Stimulated activated naive CD8-positive, alpha-beta T cell treated with anti-CD3 and anti-CD28 coated beads, Interleukin-15, Interleukin-2, amounts not matched to agents 100 U/mL and 50 U/mL, for 24 hours (primary cell): ENCODE measurements around the gene GPC5.

ENCODE experiments used
- ATAC-seq: fragments of 150-1000 bp; cut with Tn5 transposase; one replicate; pipeline ENCODE4 v1.10.0; 2021
- DNase-seq: peaks from one replicate; pipeline ENCODE4 v3.0.0; 2021

The GPC5 gene

GRCh38 chr13:91464336-91464735 is 65.9 kb downstream of the GPC5 start:
- no peak for ATAC-seq
- DNase-seq: no peak

DNA sequence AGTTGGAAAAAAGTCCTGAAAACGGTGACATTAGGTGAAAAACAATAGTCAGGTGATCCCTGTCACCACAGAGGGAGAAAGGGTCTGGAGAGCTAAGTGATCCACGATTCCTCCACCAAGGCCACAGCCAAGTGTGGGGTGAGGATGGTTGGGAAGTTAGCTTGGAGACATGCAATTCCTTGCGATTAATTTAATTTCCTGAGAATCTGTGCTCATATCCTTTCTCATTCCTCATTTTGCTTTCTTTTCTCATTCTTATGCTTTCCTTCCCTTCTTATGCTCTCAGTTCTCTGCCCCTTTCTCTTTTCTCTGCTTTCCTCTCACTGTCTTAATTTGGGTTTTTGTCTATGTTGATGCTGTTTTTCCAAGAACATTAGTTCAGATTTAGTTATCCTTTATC is 68.8 kb downstream of the GPC5 start:
- no peak for ATAC-seq
- DNase-seq: no peak

DNA sequence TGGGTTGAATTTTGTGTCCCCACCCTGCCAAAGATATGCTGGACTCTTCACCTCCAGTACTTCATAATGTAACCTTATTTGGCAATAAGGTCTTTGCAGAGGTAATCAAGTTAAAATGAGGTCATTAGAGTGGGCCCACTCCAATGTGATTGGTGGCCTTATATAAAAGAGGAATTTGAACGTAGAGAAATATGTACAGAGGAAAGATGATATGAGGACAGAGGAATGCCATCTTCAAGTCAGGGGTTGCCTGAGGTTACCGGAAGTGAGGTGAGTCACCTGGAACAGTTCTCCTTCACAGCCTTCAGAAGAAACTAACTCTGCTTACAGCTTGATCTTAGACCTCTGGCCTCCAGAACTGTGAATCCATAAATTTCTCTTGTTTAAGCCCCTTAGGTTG is 69.9 kb downstream of the GPC5 start:
- DNase-seq (no peak), ATAC-seq (no peak)

- no peak for ATAC-seq
Measured at GRCh38 chr13:91470084-91470621, 71.7 kb downstream of the GPC5 start.

GRCh38 chr13:91470681-91471080 is 72.3 kb downstream of the GPC5 start:
- DNase-seq: no peak
- no peak for ATAC-seq

More at GRCh38 chr13:91470084-91470621, 71.7 kb downstream of the GPC5 start:
- DNase-seq: no peak

- ATAC-seq: no peak
- DNase-seq: no peak
Measured at GRCh38 chr13:91482427-91482826, 84.0 kb downstream of the GPC5 start.

- no peak for DNase-seq
- no peak for ATAC-seq
Measured at GRCh38 chr13:91491980-91492379, 93.6 kb downstream of the GPC5 start.

DNA sequence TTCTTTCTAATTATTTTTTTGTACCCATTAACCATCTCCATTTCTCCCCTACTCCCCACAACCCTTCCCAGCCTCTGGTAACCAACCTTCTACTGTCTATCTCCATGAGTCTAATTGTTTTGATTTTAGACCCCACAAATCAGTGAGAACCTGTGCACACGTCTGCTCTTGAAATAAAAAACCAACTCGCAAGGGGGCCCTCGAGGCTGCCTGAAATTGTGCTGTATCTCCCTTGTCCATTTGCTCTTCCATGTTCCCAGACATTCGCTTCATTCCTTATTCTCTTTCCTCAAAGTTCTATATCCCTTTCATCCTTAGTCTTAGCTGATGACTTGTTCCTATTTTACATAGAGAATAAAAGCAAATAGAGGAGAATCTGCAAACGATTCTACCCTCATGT is 95.0 kb downstream of the GPC5 start:
- ATAC-seq: no peak

DNA sequence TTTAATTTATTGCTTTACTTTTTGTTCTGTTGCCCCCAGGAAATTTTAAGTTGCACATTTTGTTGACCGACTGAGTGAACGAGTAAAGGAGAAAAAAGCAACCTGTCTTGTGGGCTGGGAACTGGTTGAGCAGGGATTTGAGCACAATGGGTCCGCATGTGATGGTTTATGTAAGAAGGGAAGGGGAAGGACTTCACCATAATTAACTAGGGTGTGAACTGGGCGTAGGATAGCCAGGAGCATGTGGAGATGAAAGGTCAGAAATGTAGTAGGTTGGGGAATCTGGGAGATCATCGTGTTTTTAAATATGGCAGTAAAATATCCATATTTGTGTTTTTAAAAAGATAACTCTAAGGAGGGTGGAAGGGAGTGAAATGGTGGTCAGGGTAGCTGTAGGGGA is 99.9 kb downstream of the GPC5 start:
- ATAC-seq (no peak), DNase-seq (no peak)

More for the DNA sequence above, 95.0 kb downstream of the GPC5 start:
- no peak for DNase-seq

GRCh38 chr13:91504216-91504615 is 105.8 kb downstream of the GPC5 start:
- no peak for DNase-seq
- no peak for ATAC-seq

DNA sequence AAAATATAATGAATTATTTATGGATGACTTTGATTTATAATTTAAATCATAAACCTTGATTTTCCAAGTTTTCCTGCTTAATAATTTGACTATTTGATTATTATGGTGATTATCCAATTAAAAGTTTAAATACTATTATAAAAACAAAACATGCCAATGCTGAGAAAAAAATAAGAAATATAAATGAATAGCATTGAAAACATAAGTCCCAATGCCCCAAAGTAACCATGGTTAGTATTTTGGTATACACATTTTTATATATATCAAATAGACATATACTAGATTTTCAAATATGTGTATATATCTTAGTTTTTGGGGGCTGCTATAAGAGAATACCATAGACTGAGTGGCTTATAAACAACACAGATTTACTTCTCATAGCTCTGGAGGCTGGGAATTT is 108.3 kb downstream of the GPC5 start:
- no peak for DNase-seq
- ATAC-seq: no peak

DNA sequence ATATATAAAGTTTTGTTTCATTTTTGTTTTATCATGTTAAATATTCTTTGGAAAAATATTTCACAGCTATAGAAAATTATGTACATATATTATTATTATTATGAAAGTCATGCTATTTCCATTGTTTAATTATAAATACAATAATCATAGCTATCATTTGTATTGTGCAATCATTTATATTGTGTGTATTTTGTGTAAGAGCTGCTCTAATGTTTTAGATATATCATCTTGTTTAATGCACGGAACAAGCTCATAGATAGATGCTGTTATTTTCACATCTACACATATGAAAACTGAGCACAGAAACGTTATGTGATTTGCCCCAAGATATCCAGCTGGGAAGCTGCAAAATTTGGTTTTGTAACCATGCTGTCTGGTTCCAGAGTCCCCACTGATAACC is 111.6 kb downstream of the GPC5 start:
- ATAC-seq (no peak), DNase-seq (no peak)

DNA sequence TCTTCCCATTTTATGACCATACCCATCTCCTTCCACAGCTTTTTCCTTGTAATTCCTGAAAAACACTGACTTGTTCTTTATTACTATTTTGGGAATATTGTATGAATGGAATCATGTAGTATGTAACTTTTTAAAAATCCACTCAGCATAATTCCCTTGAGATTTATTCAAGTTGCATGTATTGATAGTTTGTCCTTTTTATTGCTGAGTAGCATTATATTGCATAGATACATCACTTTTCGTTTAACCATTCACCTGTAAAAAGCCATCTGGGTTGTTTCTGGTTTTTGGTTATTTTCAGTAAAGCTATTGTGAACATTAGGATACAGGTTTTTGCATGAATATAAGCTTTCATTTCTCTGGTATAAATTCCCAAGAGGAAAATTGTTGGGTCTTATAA is 115.4 kb downstream of the GPC5 start:
- ATAC-seq: no peak

DNA sequence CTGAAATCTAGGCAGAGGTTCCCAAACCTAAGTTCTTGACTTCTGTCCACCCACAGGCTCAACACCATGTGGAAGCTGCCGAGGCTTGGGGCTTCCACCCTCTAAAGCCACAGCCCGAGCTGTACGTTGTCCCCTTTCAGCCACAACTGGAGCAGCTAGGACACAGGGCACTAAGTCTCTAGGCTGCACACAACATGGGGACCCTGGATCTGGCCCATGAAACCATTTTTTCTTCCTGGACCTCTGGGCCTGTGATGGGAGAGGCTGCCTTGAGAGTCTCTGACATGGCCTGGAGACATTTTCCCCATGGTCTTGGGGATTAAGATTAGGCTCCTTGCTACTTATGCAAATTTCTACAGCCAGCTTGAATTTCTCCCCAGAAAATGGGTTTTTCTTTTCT is 118.4 kb downstream of the GPC5 start:
- DNase-seq (no peak), ATAC-seq (no peak)

More for the DNA sequence above, 115.4 kb downstream of the GPC5 start:
- DNase-seq: no peak

DNA sequence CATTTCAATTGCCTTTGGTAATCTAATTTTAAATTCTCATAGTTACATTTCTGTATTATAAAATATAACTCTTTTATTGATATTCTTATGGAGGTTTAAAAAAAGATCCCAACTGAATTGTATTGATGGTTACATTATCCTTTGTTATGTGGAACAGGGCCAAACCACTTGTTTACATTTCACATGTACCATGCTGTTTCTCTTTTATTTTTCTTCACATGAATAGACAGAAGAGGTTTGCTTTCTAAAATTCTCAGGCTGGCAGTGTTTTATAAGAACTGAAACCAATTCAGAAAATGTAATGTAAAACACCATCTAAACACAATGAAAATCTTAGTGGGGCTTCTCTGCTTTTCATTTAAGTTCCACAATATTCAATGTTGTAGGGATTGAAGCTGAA is 122.5 kb downstream of the GPC5 start:
- no peak for DNase-seq

DNA sequence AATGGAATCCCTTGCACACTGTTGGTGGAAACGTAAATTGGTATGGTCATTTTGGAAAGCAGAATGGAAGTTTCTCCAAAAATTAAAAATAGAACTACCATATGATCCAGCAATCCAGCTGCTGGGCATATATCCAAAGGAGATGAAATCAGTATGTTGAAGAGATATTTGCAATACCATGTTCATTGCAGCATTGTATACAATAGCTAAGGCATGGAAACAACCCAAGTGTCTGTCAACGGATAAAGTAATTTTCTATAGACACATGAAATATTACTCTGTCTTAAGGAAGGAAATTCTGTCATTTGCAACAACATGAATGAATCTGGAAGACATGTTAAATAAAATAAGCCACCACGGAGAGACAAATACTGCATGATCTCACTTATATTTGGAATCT is 124.7 kb downstream of the GPC5 start:
- ATAC-seq (no peak), DNase-seq (no peak)

More for the DNA sequence above, 122.5 kb downstream of the GPC5 start:
- ATAC-seq: no peak

DNA sequence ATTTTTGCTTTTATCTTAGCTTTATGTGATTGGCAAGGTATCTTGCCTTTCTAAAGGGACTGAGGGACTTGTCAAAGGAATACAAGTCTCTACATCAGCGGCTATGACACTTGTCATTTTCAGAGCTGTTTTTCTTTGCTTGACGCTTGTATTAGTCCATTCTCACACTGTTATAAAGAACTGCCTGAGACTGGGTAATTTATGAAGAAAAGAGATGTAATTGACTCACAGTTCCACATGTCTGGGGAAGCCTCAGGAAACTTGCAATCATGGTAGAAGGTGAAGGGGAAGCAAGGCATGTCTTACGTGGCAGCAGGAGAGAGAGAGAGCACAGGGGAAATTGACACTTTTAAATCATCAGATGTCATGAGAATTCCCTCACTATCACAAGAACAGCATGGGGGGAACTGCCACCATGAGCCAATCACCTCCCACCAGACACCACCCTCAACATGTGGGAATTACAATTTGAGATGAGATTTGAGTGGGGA is 128.2 kb downstream of the GPC5 start:
- no peak for DNase-seq
- ATAC-seq: no peak

GRCh38 chr13:91529739-91530482 is 131.5 kb downstream of the GPC5 start:
- no peak for ATAC-seq

GRCh38 chr13:91531646-91532045 is 133.2 kb downstream of the GPC5 start:
- ATAC-seq: no peak
- no peak for DNase-seq

More at GRCh38 chr13:91529739-91530482, 131.5 kb downstream of the GPC5 start:
- DNase-seq: no peak

DNA sequence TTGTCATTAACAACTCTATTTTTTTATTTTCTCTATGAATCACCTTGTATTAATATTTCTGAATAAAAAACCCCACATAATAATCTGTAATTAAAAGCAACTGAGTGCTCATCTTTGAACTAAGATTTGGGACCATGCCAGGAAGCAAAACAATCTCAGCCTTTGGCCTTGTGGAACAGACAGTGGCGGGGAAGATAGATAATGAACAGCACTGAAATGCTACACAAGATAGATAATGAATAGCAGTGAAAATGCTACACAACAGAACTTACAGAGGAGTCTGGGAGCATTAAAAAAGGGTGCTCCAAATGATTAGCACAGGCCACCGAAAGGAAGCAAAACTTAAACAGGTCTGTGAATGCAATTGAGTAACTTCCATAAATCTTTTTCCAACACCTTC is 134.9 kb downstream of the GPC5 start:
- DNase-seq (no peak), ATAC-seq (no peak)

DNA sequence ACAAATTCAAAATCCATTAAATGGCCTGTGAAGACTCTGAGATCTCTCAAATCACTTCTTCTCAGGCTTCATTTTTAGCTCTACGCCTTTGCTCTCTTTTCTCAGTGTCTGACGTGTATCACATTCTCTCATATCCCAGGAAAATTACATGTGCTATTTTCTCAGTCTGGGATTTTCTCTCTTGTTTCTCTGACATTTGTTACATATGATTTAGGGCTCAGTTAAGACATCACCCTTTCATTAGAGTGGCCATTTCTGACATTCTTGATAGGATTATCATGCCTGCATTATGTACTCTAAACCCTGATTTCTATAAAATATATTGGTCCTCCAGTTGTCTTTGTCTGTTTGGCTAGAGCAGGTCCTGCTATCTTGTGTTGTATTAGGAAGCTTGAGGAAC is 136.6 kb downstream of the GPC5 start:
- ATAC-seq (no peak), DNase-seq (no peak)

- no peak for ATAC-seq
- DNase-seq: no peak
Measured at GRCh38 chr13:91537376-91537775, 139.0 kb downstream of the GPC5 start.

DNA sequence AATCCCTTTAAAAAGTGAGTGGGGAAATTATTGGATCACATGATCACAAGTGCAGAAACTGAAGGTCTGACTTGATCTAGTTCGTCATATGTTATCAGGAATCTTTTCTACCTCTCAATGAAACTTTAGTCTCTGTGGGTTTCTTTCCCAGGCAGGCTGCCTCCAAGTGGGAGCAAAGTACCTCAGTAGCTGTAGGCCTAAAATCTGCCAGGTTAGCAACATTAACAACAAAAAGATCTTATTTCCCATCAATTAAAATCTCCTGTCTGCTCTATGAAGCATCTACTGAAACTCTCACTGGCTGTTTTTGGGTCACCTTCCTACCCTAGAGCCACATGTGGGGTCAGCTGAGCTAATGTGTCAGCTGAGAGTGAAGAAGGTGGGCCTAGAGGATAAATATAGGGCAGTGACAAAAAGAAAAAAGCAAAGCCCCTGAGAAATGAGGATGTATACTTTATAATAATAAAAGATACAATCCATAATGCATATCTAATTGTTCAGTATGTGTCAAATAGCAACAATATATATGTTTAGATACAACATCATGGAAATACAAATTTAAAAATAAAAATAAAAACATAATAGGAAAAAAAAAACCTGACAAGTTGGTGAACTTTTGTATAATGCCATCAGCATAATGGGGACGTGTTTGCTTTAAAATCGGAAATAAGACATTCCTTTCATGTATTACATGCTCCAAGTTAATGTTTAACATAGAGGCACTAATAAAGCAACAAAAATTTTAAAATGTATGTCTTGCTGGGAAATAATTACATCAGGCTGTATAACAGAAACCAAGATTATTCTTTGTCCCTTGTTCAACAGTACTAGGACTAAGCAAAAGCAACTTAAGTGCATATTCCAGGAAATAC is 141.1 kb downstream of the GPC5 start:
- DNase-seq (no peak), ATAC-seq (no peak)
